ENCODE results near the gene DLX2. TPM values are rescaled to one million over a fixed set of nuclear protein-coding genes. Genes with fewer than 3 reads are reported as not detected.

DLX2 gene
- total RNA-seq, 1 donor from 2014 or later: 0.27 TPM

DNA sequence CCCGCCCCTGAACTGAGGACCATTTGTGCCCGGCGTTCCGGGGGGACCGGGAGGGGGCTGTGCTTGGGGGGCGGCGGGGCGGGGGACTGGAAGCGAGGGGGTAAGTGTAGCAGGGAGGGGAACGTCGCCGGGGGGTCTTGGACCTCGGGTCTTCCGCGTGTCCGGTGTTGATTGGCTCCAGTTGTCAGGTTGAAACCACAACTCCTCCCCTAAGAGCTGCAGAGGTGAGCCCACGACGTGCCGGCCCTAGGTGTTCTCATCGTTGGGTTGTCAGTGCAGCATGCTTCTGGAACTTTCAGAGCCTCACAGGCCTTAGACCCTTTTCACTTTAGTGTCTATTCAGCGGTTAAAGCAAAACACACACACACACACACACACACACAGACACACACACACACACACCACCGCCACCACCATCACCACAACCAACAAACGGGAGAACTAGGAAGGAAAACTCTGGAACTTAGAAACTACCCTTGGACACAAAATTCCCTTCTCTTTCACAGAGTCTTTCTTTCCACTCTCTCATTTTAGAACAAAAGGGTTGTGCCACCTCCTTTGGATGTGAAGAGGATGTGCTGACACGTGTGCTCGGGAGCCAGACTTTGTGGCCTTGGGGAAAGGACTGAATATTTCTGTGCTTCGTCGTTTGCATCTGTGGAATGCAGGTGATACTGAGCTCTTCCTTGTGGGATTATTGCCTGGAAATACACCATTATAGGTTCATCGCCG is 6.7 kb upstream of the DLX2 start:
- DNase-seq (ENCODE audit: low spot score) (no peak), ATAC-seq (no peak)
- intact Hi-C loops (cut with DNase I): loop anchor here (10.0 kb wide), 1 partner anchor 305 kb away; no protein-coding TSS in a partner anchor

DNA sequence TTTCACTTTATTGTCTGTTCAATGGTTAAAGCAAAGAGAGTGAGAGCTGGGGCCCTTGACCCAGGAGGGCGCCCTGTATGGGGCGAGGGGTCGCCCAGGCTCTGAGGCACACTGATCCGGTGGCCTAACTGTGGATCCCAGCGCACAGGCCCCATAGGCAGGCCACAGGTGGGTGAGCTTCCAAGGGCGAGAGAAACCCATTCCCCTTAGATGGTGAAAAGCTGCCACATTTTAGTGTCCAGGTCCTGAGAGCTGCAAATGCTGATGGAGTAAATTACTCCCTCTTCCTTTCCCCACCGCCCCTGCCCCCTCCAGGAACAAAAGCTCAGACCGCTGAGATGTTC is 5.9 kb upstream of the DLX2 start:
- intact Hi-C loops (cut with DNase I): loop anchor here (10.0 kb wide), 1 partner anchor 304 kb away; no protein-coding TSS in a partner anchor
- DNase-seq (ENCODE audit: low spot score): no peak
- ATAC-seq: no peak

DNA sequence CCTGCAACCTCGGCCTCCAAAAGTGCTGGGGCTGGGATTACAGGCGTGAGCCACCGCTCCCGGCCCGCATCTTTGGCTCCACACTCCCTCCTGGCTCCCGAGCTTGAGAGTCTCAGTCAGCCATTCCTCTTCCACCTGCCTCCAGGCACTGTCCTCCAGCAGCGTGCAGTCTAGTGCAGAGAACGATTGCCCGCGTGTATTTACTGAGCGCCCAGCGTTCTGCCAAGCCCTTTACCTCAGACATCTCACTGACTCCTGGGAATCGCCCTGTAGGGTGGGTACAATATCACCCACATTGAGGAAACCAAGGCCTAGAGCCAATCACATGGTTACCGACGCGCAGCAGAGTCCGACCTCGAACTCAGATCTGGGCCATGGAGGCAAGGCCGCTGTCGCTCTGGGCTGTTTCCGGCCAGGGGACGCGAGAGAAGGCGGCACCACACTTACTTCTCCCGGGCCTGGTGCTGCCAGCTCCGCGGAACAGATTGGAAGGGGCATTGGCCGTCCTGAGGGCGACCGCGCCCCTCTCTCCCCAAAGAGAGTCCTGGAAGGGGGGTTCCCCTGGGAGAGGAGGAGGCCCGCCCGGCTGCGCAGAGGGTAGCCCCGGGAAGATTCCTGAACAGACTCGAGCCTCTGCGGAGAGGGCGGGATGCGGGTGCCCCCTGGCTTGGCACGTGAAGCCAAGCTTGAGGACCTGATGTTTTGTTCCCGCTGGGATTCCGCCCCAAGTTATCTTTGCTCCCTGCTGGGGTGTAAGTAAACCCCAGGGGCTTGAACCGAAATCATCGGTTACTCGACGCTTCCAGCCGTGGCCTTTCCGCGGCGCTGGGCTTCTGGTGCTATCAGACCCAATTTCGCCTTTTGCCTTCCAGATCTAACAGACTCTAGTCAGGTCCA is 5.2 kb upstream of the DLX2 start:
- DNase-seq (ENCODE audit: low spot score): no peak
- no peak for ATAC-seq
- intact Hi-C loops (cut with DNase I): loop anchor here (10.0 kb wide), 1 partner anchor 303 kb away; no protein-coding TSS in a partner anchor

DNA sequence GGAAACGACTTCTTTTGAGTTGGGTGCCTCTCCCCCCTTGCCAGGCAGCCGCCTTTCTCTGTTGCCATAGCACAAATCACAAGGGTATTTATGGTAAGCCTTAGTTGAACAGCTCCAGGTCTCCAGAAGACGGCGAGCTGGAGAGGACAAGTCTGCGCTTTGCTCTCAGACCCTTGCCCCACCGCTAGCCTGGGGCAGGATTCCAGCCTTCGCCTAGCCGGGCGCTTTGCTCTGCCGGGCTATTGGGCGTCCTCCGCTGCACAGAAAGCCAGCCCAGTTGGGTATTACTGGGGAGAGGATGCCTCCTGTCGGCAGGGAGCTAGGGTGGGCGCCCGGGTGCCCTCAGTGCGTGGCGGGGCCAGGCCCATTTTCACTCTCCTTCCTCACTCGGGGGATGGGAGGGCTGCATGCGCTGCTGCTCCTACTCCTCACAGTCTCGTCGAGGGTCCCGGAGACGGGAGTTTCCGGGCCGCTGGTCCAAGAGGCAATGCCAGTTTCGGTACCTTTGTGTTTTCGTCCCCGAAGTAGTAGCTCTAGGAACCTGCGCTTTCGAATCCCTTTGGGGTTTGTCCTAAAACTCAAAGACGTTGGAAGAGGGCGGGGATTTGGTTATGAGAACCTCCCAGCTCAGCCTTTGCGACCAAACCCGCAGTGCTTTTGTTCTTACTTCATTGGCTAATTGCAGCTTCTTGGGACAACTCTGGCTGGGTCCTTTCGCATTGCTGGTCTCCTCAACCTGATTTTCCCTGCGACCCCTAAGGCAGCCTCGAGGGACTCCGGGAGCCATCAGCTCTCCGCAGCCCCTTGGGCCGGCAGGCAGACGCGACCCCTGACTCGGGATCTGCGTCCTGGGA is 3.6 kb upstream of the DLX2 start:
- intact Hi-C loops (cut with DNase I): loop anchor here (10.0 kb wide), 1 partner anchor 302 kb away; no protein-coding TSS in a partner anchor

DNA sequence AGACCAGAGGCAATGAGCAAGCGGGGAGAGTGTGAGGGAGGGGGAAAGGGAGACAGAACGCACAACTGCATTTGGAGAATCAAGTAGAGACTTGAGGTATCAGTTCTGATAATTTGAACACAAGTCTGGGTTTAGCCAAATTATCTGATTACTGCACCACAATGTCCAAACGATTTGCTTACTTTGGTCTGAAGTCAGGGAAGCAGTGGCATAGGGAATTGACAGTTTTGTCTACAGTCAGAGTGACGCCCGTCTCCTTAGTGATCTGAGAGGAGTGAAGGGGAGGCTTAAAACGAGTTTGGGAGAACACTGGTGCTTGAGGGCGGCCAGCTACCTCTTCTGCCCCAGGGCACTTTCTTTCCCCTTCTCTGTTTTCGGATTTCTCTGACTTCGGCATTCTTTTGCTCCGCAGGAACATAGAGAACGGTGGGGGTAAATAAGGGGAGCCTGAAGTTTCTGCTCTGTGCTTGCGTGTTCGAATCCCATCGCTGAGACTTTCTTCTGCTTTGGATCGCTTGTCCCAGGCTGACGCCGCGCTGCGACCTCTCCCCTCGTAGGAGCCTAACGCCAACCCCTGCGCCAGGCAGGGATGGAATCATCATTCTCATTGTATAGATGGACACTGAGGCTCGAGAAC is 2.9 kb upstream of the DLX2 start:
- DNase-seq (ENCODE audit: low spot score): no peak
- no peak for ATAC-seq
- intact Hi-C loops (cut with DNase I): loop anchor here (10.0 kb wide), 1 partner anchor 301 kb away; no protein-coding TSS in a partner anchor

More for the DNA sequence above, 3.6 kb upstream of the DLX2 start:
- ATAC-seq: peak; percentile 29
- no peak for DNase-seq (ENCODE audit: low spot score)

DNA sequence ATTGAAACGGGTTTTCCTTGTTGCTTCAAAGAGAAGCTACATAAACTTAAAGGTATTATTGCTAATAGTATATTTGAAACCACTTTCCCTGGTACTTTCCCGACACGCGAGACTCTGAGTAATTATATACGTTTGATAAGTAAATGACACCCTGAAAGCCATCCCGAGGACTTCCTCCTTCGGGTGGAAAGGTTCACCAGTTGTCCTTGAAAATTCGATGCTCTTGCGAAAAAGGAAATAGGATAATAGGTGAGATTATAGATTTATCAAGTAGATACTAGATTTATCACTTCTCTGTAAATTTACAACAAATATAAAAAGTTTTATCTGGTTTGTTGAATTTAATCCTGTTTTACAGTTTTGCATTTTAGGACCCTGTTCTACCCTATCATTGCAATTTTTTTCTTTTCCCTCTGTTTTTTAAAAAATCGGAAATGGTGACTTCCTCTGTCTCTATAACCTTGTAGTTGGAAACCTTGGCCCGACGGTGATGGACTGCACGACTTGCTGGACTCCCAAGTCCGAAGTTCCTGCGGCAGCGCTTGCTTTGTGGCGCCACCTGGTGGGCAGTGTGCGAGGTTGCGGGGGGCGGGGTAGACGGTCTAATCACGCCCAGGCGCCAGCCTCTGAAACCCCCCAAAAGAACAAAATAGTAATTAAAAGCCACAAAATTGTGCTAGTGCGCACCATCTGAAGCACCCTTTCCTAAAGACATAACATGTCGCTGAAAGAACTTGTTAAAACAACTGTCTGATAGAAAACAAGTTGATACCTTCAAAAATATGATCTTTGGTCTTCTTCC is 972 bp upstream of the DLX2 start:
- peak; percentile 91 for DNase-seq (ENCODE audit: low spot score)
- peak; percentile 63 for ATAC-seq
- intact Hi-C loops (cut with DNase I): loop anchor here (10.0 kb wide), 1 partner anchor 299 kb away; no protein-coding TSS in a partner anchor

DNA sequence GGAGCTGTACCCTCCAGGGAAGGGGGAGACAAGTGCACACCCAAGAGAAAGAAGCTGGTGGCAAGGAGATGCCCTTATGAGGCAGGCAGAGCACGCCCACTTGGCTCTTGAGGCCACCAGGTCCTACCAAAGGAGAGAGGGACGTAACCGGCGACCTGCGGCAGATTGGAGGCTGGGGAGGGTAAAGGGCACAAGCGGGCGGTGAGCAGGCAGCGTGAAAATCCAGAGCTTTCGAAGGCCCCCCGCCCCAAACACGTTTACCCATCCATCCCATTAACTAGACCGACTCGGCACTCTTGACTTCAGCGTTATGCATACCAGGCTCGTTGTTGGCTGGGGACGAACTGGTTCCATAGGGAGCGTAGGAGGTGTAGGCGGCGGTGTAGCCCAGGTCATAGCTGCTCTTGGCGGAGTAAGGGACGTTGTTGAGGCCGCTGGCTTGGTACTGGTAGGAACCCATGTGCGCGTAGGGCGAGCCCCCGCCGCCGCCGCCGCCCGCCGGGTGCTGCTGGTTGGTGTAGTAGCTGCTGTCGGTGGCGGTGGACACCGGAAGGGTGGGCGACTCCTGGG is 794 bp downstream of the DLX2 start:
- DNase-seq (ENCODE audit: low spot score) (peak; percentile 57), ATAC-seq (peak; percentile 2)
- intact Hi-C loops (cut with DNase I): loop anchor here (10.0 kb wide), 1 partner anchor 297 kb away; no protein-coding TSS in a partner anchor

DNA sequence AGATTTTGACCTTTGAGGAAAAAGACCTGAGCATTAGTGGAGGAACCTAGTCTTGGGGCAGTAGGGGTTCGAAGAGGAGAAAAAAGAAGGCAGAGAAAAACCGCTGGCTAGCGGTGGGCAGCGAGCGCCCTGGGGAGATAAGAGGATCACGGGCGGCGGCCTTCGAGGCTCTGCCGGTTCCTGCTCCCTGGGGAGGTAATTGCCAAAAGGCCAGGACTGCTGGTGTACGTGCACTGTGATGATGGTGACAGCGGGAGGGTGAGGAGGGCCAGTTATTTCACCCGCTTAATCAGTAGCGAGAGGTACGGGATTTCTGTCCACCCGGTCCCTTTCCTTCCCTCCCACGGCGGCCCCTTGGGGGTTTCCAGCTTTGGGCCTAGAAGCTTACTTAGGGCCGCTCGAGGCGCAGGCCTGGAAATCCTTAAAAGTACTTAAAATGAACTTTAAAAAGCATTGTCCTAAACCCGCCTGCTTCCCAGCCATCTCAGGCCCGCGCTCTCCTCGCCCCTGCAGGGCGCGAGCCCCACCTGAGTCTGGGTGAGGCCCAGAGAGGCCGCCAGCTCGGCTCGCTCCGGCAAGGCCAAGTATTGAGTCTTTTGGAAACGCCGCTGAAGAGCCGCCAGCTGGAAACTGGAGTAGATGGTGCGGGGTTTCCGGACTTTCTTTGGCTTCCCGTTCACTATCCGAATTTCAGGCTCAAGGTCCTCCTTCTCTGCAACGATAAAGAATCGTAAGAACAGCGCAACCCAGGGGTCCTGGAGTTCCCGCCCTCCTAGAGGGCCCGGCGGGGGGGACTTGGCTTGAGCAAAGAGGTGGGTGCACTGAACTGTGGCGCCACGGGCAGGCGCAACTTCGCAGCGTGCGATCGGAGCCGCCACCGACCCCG is 1.5 kb downstream of the DLX2 start:
- DNase-seq (ENCODE audit: low spot score): peak; percentile 59
- intact Hi-C loops (cut with DNase I): loop anchor here (10.0 kb wide), 1 partner anchor 296 kb away; no protein-coding TSS in a partner anchor
- no peak for ATAC-seq

DNA sequence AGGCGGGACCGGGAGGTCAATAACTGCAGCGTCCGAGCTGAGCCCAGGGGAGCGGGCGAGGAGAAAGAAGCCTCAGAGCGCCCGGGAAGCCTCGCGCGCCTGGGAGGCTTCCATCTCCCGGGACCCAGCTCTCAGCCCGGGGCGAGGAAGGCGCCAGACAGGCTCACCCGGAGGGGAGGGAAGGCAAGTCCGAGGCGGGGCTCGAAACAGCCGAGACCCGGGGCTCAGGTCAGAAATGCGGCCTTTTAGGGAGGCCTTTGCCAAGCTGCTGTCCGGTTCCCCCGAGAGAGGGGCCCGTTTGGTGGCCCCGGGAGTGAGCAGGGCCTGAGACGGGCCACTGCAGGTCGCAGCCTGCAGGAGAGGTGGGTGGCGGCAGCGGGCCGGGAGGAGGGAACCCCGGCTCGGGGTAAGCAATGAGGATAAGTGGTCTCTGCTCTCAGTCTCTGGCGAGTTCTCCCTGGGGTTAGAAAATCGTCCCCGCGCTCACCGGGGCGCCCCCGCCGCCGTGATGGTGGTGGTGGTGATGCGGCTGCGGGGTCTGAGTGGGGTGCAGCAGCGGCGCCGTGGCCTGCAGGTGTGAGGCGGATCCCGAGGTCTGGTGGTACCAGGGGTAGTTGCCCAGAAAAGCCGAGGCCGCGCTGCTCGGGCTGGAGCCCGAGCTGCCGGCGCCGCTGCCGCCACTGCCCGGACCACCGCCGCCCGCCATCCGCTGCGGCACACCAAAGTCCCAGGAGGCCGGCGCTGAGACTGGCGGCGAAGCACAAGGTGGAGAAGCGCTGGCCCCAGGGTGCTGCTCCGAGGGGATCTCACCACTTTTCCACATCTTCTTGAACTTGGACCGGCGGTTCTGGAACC is 2.4 kb downstream of the DLX2 start:
- ATAC-seq (no peak), DNase-seq (ENCODE audit: low spot score) (peak; percentile 58)
- intact Hi-C loops (cut with DNase I): loop anchor here (10.0 kb wide), 1 partner anchor 296 kb away; no protein-coding TSS in a partner anchor

DNA sequence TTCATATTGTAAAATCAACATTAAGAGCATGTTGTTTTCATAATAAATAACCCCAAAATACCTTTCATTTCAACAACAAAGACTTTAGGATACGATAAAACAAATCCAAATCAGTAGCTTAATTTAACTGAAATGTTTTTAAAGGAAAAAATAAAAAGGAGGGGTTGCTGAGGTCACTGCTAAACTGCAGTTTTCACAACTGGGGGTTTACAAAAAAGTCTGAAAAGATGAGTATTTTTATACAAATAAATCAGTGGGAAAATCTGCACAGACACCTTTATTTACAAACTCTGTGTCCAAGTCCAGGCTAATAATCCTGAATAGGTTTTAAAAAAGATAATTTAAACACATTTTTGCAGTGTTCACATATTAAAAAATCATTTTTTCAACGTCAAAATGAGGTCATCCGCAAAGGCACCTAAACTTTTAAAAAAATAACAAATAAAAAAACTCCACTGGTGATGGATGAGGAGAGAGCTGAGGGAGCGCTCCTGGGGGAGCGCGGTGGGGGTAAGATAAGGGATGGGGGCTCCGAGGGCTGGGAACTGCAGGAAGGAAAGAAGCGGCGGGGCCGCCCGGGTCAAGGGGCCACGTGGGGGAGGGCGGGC is 3.1 kb downstream of the DLX2 start:
- no peak for DNase-seq (ENCODE audit: low spot score)
- no peak for ATAC-seq
- intact Hi-C loops (cut with DNase I): loop anchor here (10.0 kb wide), 1 partner anchor 295 kb away; no protein-coding TSS in a partner anchor

DNA sequence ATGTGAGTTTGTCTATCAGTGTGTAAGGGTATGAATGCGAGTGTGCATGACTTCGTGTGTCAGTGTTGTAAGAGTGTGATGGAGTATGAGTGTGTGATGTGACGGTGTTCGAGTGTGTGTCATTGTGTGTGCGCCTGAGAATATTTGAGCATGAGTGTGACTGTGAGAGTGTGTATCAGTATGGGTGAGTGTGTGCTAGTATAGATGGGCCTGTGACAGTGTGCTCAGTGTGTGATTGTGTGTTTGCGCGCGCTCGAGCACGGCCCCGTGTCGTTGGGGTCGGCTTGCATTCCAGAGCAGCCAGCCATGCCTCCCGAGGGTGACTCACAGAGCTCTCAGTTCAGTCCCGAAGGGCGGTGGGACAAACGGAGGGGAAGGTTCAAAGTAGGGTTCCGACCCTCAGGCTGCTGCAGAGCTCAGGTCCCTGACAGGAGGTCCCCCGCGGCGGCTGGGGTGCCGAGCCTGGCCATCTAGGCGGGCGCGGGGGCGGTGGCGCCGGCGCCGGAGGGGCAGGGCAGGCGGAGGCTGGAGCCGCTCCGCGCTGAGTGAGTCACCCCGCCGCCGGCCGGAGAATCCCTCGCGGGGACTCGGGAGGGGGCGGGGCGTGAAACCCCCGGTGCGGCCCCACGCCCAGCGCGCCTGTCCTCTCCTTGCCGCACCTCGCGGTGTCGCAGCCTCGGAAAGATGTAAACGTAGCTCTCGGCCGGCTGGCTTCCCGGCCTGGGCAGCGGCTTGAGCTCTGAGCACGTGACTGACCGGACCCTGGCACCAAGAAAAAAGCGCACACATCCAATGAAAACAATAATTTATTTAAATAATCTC is 3.8 kb downstream of the DLX2 start:
- intact Hi-C loops (cut with DNase I): no loop called here
- no peak for ATAC-seq

DNA sequence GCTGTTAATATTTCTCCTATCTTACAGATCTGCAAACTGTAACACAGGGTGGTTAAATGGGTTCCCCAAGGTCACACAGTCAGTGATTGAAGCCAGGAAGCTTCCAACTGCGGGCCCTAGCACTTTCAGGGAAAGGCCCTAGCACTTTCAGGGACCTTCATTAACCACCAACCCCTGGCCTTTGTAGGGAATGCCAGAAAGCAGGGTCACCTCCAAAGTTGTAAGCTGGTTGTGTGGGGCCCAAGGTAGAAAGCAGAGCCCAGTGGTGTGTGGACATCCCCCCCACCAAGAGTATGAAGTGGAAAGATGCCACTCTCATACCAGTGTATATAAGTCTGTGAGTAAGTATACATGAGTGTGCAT is 4.4 kb downstream of the DLX2 start:
- no peak for ATAC-seq
- intact Hi-C loops (cut with DNase I): no loop called here
- no peak for DNase-seq (ENCODE audit: low spot score)

More for the DNA sequence above, 3.8 kb downstream of the DLX2 start:
- DNase-seq (ENCODE audit: low spot score): peak; percentile 65

DNA sequence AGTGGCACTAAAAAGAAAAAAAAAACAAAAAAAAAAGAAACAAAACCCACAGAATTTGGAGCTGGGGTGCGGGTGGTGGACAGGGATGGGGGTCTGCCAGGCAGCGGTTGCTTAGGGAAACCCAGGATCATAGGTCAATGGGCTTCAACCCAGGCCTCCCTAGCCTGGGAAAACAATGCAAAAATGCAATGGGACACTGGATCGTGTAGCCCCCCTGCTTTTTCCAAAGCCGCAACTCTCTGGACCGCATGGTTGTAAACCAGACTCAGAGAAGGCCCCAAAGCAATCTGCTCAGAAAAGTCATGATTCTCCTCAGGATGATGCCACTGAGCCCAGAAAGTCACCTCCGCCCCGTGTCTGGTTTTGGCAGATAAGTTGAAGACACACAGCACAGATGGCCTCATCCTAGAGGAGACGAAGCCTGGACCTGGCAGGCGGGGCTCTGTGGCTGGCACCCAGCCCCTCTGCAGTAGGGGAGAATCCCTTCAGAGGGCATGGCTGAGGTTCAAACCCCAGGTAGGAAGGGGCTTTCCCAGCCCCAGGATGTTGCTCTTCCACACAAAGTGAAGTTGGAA is 5.1 kb downstream of the DLX2 start:
- DNase-seq (ENCODE audit: low spot score) (no peak), ATAC-seq (no peak)
- intact Hi-C loops (cut with DNase I): no loop called here

All from sciatic nerve (tissue), 2 donors.